K562 (cell line): ENCODE measurements around the gene ITPR3. TPM values are rescaled to one million over a fixed set of nuclear protein-coding genes. Genes with fewer than 3 reads are reported as not detected.
A peak's percentile ranks its signal among the peaks of the same experiment; 100 is the strongest.

Source experiments
- ARID2 ChIP-seq: fragments of 450-650 bp; IDR thresholded peaks from 2 replicates; pipeline ENCODE4 v1.6.1; 2017; ENCODE audit warnings: antibody characterized with exemption, mild to moderate bottlenecking
- CEBPG ChIP-seq, 3 experiments: fragments of 200-800 bp in 1 of 3; sonication (Bioruptor generic) in 1 of 3; sonication (generic) in 1 of 3; formaldehyde crosslinking in 1 of 3; IDR thresholded peaks in 2 of 3; conservative IDR thresholded peaks in 1 of 3; 2 replicates each; pipeline versions ENCODE4 v1.6.1 to v1.8.0; 2016 to 2022; ENCODE audit warnings: missing compliant biosample characterization in 2 of 3, missing genetic modification characterization in 2 of 3, mild to moderate bottlenecking in 1 of 3, missing genetic modification reagents in 1 of 3
- ELF1 ChIP-seq: fragments of 200-800 bp; sonication (Bioruptor generic); IDR thresholded peaks from 2 replicates; pipeline ENCODE4 v1.6.1; 2016; ENCODE audit warnings: missing genetic modification characterization, missing compliant biosample characterization
- EP400 ChIP-seq: fragments of 450-650 bp; IDR thresholded peaks from 2 replicates; pipeline ENCODE4 v1.6.1; 2017; ENCODE audit warnings: antibody characterized with exemption, mild to moderate bottlenecking, moderate library complexity
- FOXA1 ChIP-seq: fragments of 450-650 bp; IDR thresholded peaks from 2 replicates; pipeline ENCODE4 v1.6.1; 2016; ENCODE audit warnings: mild to moderate bottlenecking, borderline replicate concordance
- HMG20A ChIP-seq: fragments of 450-650 bp; formaldehyde crosslinking; conservative IDR thresholded peaks from 2 replicates; pipeline ENCODE4 v1.4.0; 2020; ENCODE audit warnings: mild to moderate bottlenecking, mixed read lengths
- KLF13 ChIP-seq: fragments of 450-650 bp; IDR thresholded peaks from 2 replicates; pipeline ENCODE4 v1.6.1; 2016; ENCODE audit warnings: missing genetic modification characterization, low read depth, mild to moderate bottlenecking, missing compliant biosample characterization, moderate library complexity, borderline replicate concordance
- MAFK ChIP-seq: IDR thresholded peaks from 2 replicates; pipeline ENCODE4 v1.6.1; 2011; ENCODE audit warnings: low read length, improper control_type of control experiment
- MIER1 ChIP-seq: fragments of 450-650 bp; IDR thresholded peaks from 2 replicates; pipeline ENCODE4 v1.6.1; 2016; ENCODE audit warnings: antibody characterized with exemption, mild to moderate bottlenecking, low read depth
- PCBP1 ChIP-seq: fragments of 200-400 bp; formaldehyde crosslinking; IDR thresholded peaks from 2 replicates; pipeline ENCODE4 v1.6.1; 2018; ENCODE audit warnings: mild to moderate bottlenecking, low read depth, low read length; ENCODE audit not compliant: poor library complexity, severe bottlenecking
- PPARD ChIP-seq: fragments of 250-450 bp; sonication (Bioruptor Pico); IDR thresholded peaks from 2 replicates; pipeline ENCODE4 v1.8.0; 2022; ENCODE audit warnings: inconsistent platforms, mild to moderate bottlenecking, moderate library complexity
- RAD21 ChIP-seq, 2 experiments: fragments of 250-450 bp in 1 of 2; fragments of 450-650 bp in 1 of 2; sonication (Bioruptor Pico) in 1 of 2; formaldehyde crosslinking in 1 of 2; IDR thresholded peaks in 1 of 2; conservative IDR thresholded peaks in 1 of 2; 2 replicates each; pipeline versions ENCODE4 v1.4.0 to v1.8.0; 2020 to 2022; ENCODE audit warnings: mild to moderate bottlenecking in 2 of 2, moderate library complexity in 1 of 2
- SMC3 ChIP-seq: conservative IDR thresholded peaks from 2 replicates; pipeline ENCODE4 v1.6.1; 2011; ENCODE audit warnings: low read depth, low read length, improper control_type of control experiment; ENCODE audit not compliant: insufficient read depth
- TAF15 ChIP-seq: fragments of 200-400 bp; formaldehyde crosslinking; IDR thresholded peaks from 2 replicates; pipeline ENCODE4 v1.6.1; 2017; ENCODE audit warnings: mild to moderate bottlenecking, low read depth, low read length, moderate library complexity
- ZNF589 ChIP-seq: fragments of 200-800 bp; sonication (Bioruptor generic); IDR thresholded peaks from 2 replicates; pipeline ENCODE4 v1.6.1; 2016; ENCODE audit warnings: low read depth, missing genetic modification characterization, missing compliant biosample characterization
- ZNF778 ChIP-seq: fragments of 450-650 bp; formaldehyde crosslinking; IDR thresholded peaks from 2 replicates; pipeline ENCODE4 v1.4.0; 2020; ENCODE audit warnings: mild to moderate bottlenecking, moderate library complexity
- ZSCAN32 ChIP-seq: fragments of 450-650 bp; formaldehyde crosslinking; IDR thresholded peaks from 2 replicates; pipeline ENCODE4 v1.4.0; 2020; ENCODE audit warnings: mild to moderate bottlenecking, moderate library complexity
- polyA plus RNA-seq, 8 experiments: library from polyadenylated mRNA; depleted of rRNA in 4 of 8; stranded (reverse) in 5 of 8; unstranded in 3 of 8; fragments of >200 nt; fragmentation: Nextera tagmentation in 2 of 8; fragmentation: Illumina TruSeq in 1 of 8; extraction: Ambion mirVana in 2 of 8; extraction: Trizol in 1 of 8; gene quantifications; 2 replicates each; pipeline versions ENCODE4 v1.2.1 to v1.2.3, GENCODE V29; 2011 to 2014; ENCODE audit warnings: inconsistent platforms in 1 of 8, missing spikeins in 1 of 8
- total RNA-seq, 7 experiments: library from RNA; depleted of rRNA in 6 of 7; stranded (reverse); fragments of >200 nt in 6 of 7; fragmentation: Illumina TruSeq in 2 of 7; extraction: Trizol in 2 of 7; gene quantifications; 2 replicates each; pipeline versions ENCODE4 v1.2.1 to v1.2.3, GENCODE V29; 2011 to 2021; ENCODE audit warnings: low replicate concordance in 1 of 7
- TF ChIP-seq, protein P1 (sequence below), 3 experiments: fragments of 200-800 bp in 1 of 3; sonication (Bioruptor generic) in 1 of 3; sonication (generic) in 1 of 3; formaldehyde crosslinking in 1 of 3; IDR thresholded peaks; 2 replicates each; pipeline versions ENCODE4 v1.6.1 to v1.8.0; 2016 to 2022; ENCODE audit warnings: mild to moderate bottlenecking in 2 of 3, missing compliant biosample characterization in 2 of 3, missing genetic modification characterization in 2 of 3, missing genetic modification reagents in 1 of 3
- TF ChIP-seq, protein P2 (sequence below), 2 experiments: fragments of 450-650 bp; conservative IDR thresholded peaks; 2 replicates each; pipeline ENCODE4 v1.6.1; 2017; ENCODE audit warnings: mild to moderate bottlenecking in 2 of 2, moderate library complexity in 2 of 2
- TF ChIP-seq, protein P3 (sequence below): fragments of 250-450 bp; sonication (Bioruptor Pico); IDR thresholded peaks from 2 replicates; pipeline ENCODE4 v1.8.0; 2022; ENCODE audit warnings: inconsistent platforms
- TF ChIP-seq, protein P4 (sequence below): fragments of 450-650 bp; IDR thresholded peaks from 2 replicates; pipeline ENCODE4 v1.6.1; 2017; ENCODE audit warnings: mild to moderate bottlenecking, moderate library complexity

ITPR3 gene
- total and polyA plus RNA-seq, 9 of the 15 experiments (the other 6 are each of a cell fraction or from before 2014, with no cell fraction given), result 0.39 to 35.7 (median 13.2) TPM

DNA sequence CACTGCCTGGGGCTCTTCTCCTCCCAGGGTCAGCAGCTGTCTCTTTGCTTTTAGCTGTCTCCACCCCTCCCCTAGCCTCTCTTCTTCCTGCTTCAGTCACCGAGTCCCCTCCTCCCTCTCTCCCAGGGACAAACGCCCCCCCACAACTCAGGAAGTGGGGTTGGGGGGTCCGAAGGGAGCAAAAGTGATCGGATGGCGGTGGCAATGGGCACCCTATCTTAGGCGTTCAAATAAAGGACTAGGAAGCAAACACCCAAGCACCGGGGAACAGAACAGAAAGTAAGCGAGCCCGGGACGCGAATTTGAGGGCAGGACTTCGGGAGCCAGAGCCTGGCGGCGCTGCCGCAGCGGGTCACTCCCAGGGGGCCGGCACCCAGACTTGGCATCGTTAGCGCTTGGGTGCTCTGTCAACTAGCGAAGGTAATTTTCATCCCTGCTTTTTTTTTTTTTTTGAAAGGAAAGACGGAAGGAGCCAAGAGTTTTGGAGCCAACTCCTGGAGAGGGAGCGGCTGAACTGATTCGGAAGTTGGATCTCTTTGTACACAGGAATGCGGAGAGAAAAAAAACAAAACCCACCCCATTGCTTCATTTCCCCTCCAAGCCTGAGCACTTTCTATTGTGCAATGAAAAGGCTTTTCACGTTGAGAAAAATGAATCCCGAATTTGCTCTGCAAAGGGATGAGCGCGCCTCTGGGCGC is 815 bp upstream of the ITPR3 start (continued):
- TF ChIP-seq, protein P1, sequence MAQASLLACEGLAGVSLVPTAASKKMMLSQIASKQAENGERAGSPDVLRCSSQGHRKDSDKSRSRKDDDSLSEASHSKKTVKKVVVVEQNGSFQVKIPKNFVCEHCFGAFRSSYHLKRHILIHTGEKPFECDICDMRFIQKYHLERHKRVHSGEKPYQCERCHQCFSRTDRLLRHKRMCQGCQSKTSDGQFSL (CRISPR knock-in tag; IDR thresholded peaks at IDR 0.05), result peak; percentile 82
- TF ChIP-seq, protein P1 (tag; IDR thresholded peaks at IDR 0.05), result peak in 1 of 2 experiments; percentile 53; a peak in 1 of 4 replicates
- no peak for TF ChIP-seq ARID2
- TF ChIP-seq ZSCAN32 (CRISPR knock-in tag), result no peak
- TF ChIP-seq KLF13, result no peak
- TF ChIP-seq FOXA1, result no peak
- TF ChIP-seq, protein P2, sequence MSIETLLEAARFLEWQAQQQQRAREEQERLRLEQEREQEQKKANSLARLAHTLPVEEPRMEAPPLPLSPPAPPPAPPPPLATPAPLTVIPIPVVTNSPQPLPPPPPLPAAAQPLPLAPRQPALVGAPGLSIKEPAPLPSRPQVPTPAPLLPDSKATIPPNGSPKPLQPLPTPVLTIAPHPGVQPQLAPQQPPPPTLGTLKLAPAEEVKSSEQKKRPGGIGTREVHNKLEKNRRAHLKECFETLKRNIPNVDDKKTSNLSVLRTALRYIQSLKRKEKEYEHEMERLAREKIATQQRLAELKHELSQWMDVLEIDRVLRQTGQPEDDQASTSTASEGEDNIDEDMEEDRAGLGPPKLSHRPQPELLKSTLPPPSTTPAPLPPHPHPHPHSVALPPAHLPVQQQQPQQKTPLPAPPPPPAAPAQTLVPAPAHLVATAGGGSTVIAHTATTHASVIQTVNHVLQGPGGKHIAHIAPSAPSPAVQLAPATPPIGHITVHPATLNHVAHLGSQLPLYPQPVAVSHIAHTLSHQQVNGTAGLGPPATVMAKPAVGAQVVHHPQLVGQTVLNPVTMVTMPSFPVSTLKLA (conservative IDR thresholded peaks at IDR 0.05), result no peak
- TF ChIP-seq MIER1, result 0 out of 2 replicates have a peak, but pooled peaks have one; percentile 48
- TF ChIP-seq SMC3, result no peak
- no peak for TF ChIP-seq CEBPG (CRISPR knock-in tag; IDR thresholded peaks at IDR 0.05)
- peak; percentile 45 to 69; a peak in 1 of 4 replicates for TF ChIP-seq CEBPG (tag; conservative IDR thresholded peaks at IDR 0.05 in 1 of 2, IDR thresholded peaks at IDR 0.05 in 1 of 2)
- TF ChIP-seq MAFK, result no peak
- peak; percentile 15; the same call in 1 of the 2 replicates for TF ChIP-seq EP400
- TF ChIP-seq TAF15, result no peak
- TF ChIP-seq ZNF778, result no peak
- TF ChIP-seq, protein P3, sequence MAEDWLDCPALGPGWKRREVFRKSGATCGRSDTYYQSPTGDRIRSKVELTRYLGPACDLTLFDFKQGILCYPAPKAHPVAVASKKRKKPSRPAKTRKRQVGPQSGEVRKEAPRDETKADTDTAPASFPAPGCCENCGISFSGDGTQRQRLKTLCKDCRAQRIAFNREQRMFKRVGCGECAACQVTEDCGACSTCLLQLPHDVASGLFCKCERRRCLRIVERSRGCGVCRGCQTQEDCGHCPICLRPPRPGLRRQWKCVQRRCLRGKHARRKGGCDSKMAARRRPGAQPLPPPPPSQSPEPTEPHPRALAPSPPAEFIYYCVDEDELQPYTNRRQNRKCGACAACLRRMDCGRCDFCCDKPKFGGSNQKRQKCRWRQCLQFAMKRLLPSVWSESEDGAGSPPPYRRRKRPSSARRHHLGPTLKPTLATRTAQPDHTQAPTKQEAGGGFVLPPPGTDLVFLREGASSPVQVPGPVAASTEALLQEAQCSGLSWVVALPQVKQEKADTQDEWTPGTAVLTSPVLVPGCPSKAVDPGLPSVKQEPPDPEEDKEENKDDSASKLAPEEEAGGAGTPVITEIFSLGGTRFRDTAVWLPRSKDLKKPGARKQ (CRISPR knock-in tag), result no peak
- peak; percentile 62; the same call in 1 of the 2 replicates for TF ChIP-seq ELF1
- TF ChIP-seq PCBP1, result no peak
- TF ChIP-seq, protein P4, sequence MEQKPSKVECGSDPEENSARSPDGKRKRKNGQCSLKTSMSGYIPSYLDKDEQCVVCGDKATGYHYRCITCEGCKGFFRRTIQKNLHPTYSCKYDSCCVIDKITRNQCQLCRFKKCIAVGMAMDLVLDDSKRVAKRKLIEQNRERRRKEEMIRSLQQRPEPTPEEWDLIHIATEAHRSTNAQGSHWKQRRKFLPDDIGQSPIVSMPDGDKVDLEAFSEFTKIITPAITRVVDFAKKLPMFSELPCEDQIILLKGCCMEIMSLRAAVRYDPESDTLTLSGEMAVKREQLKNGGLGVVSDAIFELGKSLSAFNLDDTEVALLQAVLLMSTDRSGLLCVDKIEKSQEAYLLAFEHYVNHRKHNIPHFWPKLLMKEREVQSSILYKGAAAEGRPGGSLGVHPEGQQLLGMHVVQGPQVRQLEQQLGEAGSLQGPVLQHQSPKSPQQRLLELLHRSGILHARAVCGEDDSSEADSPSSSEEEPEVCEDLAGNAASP, result no peak
- TF ChIP-seq ZNF589 (CRISPR knock-in tag), result no peak
- TF ChIP-seq RAD21 (CRISPR knock-in tag; conservative IDR thresholded peaks at IDR 0.05 in 1 of 2, IDR thresholded peaks at IDR 0.05 in 1 of 2), result no peak
- TF ChIP-seq HMG20A (CRISPR knock-in tag), result no peak
- no peak for TF ChIP-seq PPARD (CRISPR knock-in tag)
